GM19025 (cell line): ENCODE measurements around the gene PWWP2A.
A peak's percentile ranks its signal among the peaks of the same experiment; 100 is the strongest.

Source experiments
- ATAC-seq: cut with Tn5 transposase; IDR thresholded peaks from one replicate; pipeline ENCODE4 v1.9.1; 2021; ENCODE audit warnings: mild to moderate bottlenecking, low read depth, moderate library complexity; ENCODE audit not compliant: unreplicated experiment

Gene PWWP2A

DNA sequence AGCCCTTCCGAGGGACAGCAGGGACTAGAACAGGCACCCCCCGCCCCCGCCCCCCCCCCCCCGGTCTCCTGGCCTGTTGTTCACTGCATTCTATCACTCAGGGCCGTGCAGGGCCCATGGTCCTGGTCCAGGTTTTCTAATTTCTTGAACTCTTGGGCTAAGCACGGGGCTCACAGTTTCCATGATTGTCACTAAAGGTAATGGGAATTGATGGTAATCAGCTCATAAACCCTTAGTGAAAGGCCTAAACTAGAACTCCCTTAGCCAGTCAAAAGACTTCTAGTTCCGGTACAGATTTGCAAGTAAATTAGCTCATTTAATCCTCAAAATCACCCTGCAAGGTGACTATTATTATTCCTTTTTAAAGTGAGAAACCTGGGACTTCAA lies 14.7 kb upstream of the PWWP2A start:
- no peak for ATAC-seq

DNA sequence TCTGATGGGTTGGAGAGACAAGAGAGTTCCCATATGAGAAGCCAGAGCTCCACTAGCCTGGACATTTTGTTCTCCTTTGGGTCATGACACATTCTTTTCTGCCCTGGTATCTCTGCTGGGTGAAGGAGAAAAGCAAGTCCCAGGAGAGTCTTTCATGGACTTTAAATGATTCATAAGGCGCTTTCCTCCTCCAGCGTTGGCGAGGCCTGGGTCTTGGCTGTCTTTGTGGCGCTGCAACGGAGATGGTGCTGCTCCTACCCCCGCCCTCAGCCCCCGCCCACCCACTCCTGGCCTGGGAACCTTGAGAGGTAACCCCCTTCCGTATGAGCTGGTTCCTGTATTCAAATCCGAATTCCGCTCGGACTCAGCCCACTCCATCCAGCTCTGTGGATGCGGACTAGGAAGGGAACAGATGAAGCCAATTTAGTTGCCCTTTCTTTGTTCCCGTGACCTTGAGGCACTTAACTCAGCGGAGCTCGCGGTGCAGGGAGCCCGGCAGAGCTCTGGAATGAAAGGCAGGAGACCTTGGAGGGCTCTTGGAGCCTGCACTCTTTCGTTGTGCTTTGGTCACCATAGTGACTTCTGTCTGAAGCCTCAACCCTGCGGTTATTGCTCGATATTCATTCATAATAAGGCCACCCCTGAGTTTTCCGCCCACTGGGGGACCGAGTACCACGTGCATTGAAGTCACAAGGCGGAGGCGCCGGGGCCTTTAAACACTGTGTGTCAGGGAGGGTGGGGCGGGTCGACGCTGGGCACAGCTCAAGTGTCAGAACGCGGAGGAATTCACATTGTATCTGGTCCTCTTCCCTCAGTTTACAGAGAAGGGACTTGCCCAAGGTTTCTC lies 14.0 kb upstream of the PWWP2A start:
- no peak for ATAC-seq

DNA sequence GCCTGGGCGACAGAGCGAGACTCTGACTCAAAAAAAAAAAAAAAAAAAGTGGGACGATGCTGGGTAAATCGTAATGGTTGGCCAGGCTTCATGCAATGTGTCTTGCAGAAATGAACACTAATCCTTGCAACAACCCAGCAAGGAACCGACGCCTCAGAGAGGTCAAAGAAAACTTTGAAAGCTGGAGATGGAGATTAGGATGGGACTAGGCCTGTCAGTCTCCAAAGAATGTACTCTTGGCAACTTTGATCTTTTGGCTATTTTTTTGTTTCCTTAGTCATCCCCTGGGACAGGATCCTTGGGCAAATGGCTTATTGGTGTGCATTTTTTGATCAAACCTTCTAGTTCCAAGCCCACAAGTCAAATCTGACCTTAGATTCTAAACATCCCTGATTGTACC lies 10.6 kb upstream of the PWWP2A start:
- ATAC-seq: no peak

DNA sequence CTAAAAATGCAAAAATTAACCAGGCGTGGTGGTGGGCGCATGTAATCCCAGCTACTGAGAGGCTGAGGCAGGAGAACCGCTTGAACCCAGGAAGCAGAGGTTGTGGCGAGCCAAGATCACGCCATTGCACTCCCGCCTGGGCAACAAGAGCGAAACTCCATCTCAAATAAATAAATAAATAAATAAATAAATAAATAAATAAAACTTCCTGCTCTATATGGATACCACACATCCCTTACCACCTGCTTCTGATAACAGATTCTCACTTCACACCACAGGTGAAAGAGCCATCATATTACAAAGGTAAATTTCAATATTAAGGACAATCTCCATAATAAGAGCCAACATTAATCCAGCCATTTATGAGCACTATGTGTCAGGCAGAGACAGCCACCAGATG lies 9.4 kb upstream of the PWWP2A start:
- ATAC-seq: no peak

DNA sequence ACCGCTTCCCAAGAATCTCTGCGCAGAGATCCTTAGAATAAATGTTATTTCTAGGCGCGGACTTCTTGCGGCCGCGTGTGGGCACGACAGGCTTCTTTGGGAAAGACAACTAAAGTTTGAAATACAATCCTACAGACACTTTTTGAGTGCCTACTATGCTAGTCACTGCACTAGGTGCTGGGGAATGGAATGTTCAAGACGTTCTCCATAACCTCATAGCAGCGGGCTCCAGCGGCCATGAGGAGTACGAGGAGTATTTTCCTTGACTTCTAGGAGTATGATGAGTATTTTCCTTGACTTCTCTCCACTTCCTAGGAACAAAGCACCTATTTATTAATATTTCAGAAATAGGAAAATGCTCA lies 636 bp upstream of the PWWP2A start:
- ATAC-seq: peak; percentile 1

DNA sequence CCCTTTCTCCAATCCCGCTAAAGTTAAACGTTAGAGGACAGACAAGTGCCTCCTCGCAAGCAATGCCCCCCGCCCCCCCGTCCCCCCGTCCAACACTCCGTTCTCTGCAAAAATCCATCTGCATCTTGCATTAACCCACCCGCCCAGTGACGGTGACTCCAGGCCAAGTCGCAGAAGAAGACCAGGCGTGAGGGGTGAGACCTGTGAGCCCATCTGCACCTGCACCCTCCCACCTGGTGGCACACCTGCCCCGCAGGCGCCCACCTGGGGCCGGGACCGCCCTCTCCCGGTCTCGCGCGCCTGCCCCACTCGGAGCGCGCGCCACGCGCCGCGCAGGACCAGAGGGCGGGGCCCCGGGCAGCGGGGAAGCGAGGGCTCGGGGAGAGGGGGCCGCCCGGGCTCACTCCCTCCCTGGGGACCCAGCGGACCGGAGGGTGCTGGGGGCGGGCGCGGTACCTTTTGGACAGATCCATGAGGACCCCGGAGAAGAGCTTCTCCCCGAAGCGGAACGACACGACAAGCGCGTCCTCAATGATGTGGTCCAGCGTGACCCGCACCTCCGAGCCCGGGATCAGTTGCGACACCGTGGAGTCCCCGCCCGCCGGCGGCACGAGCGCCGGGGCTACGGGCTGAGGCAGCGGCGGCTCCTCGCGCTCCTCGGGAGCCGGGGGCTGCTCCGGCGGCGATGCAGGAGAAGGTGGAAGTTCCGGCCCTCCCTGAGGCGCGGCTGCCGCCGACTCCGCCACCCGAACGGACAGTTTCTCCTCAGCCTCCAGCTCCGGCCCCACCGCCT lies 705 bp downstream of the PWWP2A start:
- peak; percentile 17 for ATAC-seq

DNA sequence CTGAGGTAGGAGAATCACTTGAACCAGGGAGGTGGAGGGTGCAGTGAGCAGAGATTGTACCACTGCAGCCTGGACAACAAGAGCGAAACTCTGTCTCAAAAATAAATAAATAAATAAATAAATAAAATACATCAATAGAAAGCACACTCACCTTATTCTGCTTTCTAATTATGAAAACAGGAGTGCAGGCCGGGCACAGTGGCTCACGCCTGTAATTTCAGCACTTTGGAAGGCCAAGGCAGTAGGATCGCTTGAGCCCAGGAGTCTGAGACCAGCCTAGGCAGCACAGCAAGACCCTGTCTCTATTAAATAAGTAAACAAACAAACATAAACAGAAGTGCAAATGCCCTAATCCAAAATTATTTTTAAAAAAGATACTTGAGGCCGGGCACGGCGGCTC lies 2.3 kb downstream of the PWWP2A start:
- ATAC-seq: no peak

DNA sequence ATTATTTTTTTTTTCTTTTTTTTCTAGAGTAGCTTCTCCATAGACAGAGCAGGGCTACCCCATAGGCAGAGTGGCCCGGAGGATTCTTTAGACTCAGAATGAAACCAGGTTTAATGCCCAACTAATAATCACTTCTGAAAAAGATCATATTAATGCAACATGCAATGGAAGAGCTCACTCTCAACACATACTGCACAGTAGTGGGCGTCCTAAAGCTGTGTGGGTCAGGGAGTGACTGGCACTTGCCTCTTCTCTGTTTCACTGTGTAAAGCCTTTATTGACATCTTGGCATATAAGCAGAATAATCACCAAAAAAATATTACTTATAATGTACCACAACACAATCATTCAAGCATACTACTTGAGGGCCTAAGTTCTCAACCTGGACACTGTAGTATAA lies 11.1 kb downstream of the PWWP2A start:
- ATAC-seq: no peak

DNA sequence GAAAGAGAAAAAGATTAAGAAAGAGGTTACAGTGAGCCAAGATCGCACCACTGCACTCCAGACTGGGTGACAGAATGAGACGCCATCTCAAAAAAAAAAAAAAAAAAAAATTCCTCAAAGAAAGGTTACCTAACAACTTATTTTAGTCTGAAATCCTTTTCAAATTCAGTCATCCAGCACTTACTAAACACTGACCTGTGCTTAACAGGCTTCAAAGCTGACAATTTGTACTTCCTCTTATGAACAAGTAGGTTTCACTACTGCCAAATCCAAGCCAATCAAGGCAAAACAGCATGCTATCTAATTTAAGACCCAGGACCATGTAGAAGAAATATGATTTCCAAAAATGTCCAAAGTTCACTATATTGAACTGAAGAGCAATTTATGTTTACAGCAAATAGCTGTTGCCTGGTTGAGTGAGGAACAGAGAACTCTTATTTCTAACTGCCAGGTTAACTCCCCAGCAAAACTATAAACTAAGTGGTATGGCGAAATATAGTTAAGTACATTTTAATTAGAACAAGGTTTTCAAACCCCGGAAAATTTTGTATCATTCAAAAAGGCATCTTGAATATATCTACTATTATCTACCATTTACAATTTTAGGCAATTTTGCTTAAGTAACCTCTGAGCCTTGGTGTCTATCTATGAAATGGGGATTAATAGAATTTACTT lies 13.4 kb downstream of the PWWP2A start:
- ATAC-seq: peak; percentile 78

DNA sequence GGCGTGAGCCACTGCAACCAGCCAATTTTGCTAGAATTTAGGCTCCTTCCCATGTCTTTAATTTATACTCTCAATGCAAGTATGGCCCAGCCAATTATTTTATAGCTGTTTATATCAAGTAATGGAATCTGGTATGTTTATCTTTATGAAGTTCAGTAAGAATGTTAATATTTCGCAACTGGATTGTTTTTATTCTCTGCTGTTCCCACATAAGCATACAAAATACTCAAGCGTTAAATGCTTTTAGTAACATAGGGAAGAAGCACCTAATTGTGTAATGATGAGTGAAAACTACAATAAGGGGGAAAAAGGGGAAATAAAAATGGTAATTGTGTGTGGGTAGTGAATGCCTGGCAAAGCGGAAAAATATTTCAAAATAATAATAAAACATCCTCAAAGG lies 21.3 kb downstream of the PWWP2A start:
- ATAC-seq: no peak

DNA sequence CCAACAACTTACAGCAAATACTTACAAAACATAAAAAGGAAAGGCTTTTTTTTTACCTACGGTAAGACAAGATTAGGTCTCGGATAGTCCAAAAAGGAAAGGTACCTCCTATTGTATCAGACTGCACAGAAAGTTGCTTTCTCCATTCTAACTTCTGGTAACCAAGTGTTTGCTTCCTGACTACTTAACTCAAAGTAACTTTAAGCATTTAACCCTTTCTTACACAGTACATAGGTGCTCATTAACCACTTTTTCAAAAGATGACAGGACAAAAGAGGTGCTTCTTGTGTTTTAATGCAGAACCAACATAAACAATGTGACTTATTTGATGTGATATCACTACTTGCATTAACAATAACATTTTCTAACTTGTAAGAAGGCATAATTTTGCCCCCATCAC lies 23.1 kb downstream of the PWWP2A start:
- no peak for ATAC-seq

DNA sequence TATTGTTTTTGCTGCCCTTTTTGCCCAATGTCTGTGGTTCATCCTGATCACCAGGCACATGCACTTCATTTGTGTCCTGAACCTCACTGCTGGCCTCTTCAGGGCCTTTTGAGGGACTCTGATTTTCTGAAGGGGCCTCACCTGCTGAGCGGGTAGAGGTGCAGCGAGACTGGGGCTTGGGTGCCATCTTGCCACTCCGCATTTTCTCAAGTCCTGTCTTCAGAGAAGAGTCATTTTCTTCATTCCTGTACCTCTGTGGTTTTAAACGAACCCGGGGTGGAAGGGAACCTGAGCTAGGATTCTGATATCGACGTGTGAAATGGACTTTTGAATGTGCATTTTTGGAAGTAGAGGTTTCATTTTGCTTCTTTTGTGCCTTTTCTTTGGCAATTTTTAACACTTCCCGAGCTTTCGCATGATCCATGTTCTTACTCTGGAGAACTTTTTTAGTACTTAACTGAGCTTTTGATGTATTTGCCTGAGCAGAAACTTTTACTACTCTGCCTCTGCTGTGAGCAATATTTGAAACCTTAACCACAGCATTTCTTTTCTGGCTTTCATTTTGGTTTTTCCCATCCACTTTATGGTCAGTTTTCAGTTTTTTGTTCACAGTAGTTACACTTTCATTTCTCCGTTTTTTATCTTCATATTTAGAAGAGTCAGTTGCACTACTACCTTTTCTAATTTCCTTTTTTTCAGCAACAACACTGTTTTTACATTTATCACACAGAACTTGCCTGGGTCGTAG lies 26.1 kb downstream of the PWWP2A start:
- peak; percentile 76 for ATAC-seq

DNA sequence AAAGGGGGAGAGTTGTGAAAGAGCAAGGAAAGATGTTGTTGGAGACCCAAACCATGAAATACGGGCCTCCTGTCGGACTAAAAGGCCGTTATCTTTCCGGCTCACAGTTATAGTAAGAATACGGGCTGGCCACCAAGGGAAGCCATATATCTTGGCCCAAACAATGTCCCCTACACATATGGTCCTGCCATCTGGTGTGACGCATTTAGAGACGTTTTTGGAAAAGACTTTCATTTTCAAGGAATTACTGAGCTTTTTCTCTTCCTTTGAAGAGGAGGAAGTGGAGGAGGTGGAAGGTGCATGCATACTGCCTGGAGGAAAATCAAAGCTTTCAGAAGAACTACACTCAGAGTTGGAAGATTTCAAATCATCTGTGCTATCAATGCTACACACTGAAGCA lies 26.7 kb downstream of the PWWP2A start:
- ATAC-seq: no peak

DNA sequence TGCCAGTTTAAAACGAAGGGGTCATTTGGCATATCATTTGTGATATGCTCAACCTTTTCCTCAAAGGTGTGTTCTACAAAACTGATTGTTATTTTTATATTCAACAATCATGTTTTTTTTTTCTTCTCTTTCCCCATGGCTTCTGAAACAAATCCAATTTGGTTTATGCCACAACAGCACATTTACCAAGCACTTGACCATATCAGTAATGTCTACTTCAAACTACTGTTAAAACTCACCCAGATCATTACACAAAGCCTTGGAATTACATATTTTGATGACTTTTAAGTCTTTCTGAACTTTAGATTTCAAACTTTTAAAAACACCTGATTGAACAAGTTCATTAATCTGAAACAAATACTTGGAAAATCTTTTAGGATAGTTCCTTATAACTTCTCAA lies 29.2 kb downstream of the PWWP2A start:
- no peak for ATAC-seq

DNA sequence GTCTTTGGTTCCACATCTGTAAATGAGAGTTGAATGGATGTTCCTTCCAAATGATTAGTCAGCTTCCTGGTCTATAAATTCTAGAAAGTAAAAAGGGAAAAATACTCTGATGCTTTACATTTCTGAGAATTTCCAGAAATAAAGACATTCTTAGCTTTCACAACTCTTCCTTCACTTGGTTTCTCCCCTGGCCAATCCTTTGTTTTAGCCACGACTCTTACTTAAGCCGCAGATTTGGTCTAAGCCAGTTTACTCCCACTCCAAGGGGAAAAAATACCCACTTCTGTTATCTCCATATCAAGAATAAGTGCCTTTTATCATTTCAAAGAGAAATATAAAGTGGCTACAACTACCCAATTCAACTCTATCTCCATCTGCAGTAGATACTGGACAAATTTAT lies 29.7 kb downstream of the PWWP2A start:
- no peak for ATAC-seq

DNA sequence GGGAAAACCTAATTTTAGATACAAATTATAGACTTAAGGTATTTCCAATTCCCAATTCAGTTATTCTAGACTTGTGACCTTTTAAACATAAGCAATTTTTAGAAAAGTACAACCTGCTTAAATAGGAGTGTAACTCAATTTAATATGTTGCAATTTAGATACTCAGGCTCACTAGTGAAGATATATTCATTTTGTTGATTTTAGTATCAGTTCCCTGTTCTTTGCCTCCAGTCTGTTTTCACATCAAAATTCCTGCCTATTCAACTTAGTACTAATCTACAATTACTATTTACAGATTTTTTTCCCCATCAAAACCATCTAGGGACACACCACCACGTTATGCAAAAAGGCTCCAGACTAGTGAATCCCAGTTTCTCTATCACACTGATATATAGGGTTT lies 30.4 kb downstream of the PWWP2A start:
- ATAC-seq: no peak

DNA sequence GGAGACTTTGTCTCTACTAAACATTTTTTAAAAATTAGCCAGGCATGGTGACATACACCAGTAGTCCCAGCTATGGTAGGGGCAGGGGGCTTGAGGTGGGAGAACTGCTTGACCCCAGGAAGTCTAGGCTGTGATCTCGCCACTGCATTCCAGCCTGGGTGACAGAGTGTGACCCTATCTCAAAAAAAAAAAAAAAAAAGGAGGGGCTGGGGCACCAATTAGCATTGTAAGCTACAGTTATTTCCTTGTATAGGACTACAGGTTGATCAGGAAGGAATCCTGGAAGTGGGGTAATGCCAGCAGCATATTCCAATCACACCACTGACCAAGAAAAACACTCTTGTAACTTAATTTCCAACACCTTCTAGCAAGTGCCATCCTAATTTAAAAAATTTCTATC lies 32.1 kb downstream of the PWWP2A start:
- ATAC-seq: no peak

DNA sequence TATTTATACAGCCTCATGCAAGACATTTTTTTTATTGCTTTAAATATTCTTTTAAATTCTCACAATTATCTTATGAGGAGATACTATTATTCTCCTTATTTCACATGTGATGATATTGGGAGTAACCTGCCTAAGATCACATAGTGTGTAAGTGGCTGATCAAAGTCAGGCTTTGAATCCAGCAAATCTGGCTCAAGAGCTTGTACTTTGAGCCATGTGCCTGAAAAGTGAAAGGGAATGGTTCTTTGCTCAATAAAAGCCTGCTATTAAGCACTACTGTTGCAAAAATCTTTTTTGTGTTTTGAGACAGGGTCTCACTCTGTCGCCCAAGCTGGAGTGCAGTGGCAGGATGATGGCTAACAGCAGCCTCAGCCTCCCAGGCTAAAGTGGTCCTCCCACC lies 35.1 kb downstream of the PWWP2A start:
- no peak for ATAC-seq

DNA sequence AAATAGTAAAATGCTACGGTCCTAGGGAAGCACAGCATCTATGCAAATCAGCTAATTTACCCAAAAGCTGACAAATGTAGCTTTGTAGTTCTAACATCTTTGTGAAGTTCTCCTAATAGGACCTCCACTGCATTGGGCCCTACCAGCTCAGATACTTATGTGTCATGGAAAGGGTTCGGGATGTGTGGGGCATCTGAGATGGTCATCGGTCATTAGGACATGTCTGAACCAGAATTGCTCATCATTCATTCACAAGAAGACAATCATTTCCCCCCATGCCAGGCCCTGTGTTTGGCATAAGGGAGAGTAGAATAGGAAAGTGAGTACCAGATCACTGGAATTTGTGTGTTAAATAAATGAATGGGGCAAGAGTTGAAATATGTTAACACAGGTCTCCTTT lies 35.7 kb downstream of the PWWP2A start:
- no peak for ATAC-seq

DNA sequence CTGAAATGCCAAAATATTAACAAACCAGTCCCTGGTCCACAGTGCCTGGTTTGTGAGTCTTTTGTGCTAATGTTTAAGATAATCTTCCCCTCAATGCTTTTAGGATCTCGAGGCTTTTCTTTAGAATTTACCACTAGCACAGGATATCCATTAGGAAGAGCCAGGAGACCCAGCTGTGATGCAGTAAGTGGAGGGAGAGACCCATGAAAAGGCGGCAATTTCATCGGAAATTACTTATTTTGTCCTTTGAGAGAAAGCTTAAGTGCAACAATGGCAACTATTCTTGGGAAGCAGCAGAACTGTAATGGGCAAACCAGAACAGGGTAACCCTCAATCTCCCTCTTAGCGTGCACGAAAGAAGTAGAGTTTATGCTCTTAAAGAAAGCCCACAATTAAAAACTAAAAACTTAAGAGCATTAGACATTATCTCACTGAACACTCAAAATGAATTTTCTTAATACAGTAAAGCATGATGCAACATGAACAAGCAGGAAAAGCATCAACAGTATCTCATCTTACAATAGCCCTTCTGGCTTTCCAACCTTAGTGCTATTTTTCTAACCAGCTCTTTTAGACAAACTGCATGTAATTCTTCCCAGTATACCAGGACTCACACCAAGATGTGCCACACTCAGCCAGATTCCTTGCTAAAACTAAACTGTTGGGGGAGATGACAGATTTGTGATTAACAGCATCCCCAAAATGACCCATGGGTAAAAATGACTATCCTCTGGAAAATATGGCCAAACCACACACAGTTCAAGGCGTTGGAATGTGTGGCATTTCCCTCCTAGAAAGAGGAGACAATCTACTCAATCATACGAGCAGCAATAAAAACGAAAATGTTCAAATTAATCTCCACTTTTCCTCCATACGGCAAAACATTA lies 36.4 kb downstream of the PWWP2A start:
- no peak for ATAC-seq
